Measurements from ENCODE around the gene RAB11FIP3. TPM values are rescaled to one million over a fixed set of nuclear protein-coding genes. Genes with fewer than 3 reads are reported as not detected.
A peak's percentile ranks its signal among the peaks of the same experiment; 100 is the strongest.

Gene RAB11FIP3
- polyA plus RNA-seq, 1 of the 3 experiments (the other 2 are of a cell fraction), result 24.8 TPM

- no peaks in the 10 kb centered on the region for H3K79me2 ChIP-seq (ENCODE audit: insufficient read depth)
- H3K4me3 ChIP-seq (ENCODE audit: low read depth in 2 of 2, low read length in 1 of 2), result no peak overlapping the region
- H3K9me3 ChIP-seq, result no peaks in the 10 kb centered on the region
- H2AFZ ChIP-seq (ENCODE audit: low read depth), result no peak overlapping the region
- H3K4me1 ChIP-seq (ENCODE audit: control insufficient read depth in 1 of 2, insufficient read depth in 2 of 2, low read depth in 1 of 2, low read length in 1 of 2), result peaks cover 0 to 9% of the 10 kb centered on the region in 2 experiments; a peak in 1 of 4 replicates
- no peak overlapping the region; a peak in 1 of 4 replicates for H3K27ac ChIP-seq (ENCODE audit: low read depth in 2 of 2, low read length in 1 of 2)
- H3K9me2 ChIP-seq, result no peaks in the 10 kb centered on the region
- POLR2A ChIA-PET, result interaction anchor here (2.3 kb wide), 1 partner anchor 10 kb away, joined by 12 read pairs; the partner anchor contains the start of gene NHLRC4
- peaks cover 16% of the 10 kb centered on the region for H3K27me3 ChIP-seq (ENCODE audit: insufficient read depth)
- no peaks in the 10 kb centered on the region for H4K20me1 ChIP-seq (ENCODE audit: insufficient read depth)
- H3K36me3 ChIP-seq (replicated peaks in 1 of 2; ENCODE audit: control insufficient read depth in 1 of 2, insufficient read depth in 2 of 2, low read length in 1 of 2), result peaks cover 0 to 11% of the 10 kb centered on the region in 2 experiments
- WGBS (ENCODE audit: low lambda C conversion rate), result 74% methylated on average over 15 of the region's 32 CpGs
- CTCF ChIA-PET, result interaction anchor here (1.1 to 2.1 kb wide), 3 partner anchors 9 to 158 kb away, joined by 3 to 7 read pairs (median 6); no protein-coding TSS in a partner anchor
- H3K4me2 ChIP-seq, result no peak overlapping the region
- DNase-seq, result peak; percentile 79
- TF ChIP-seq CHD2 (IDR thresholded peaks at IDR 0.05; ENCODE audit: low read length, partially characterized antibody) (peak; percentile 44), EZH2phosphoT487 (IDR thresholded peaks at IDR 0.05; ENCODE audit: borderline replicate concordance, low read depth) (no peak), RAD21 (IDR thresholded peaks at IDR 0.05; ENCODE audit: low read length) (peak; percentile 28; the same call in 1 of the 2 replicates)
- H3F3A ChIP-seq (replicated peaks; ENCODE audit: insufficient read depth), result peaks cover 2% of the 10 kb centered on the region
- no peak overlapping the region for H3K9ac ChIP-seq
These were observed 130.4 kb downstream of the RAB11FIP3 start for GRCh38 chr16:555528-556473.

- no peak overlapping the region for H3K4me3 ChIP-seq (ENCODE audit: low read depth in 2 of 2, low read length in 1 of 2)
- H3K4me2 ChIP-seq, result no peak overlapping the region
- H3K9me2 ChIP-seq, result no peaks in the 10 kb centered on the region
- H3K9me3 ChIP-seq, result no peaks in the 10 kb centered on the region
- H3K36me3 ChIP-seq (replicated peaks in 1 of 2; ENCODE audit: control insufficient read depth in 1 of 2, insufficient read depth in 2 of 2, low read length in 1 of 2), result peaks cover 0 to 8% of the 10 kb centered on the region in 2 experiments
- no peak overlapping the region for H2AFZ ChIP-seq (ENCODE audit: low read depth)
- ChIA-PET CTCF (interaction anchor here (1.1 to 2.1 kb wide), 3 partner anchors 9 to 159 kb away, joined by 3 to 7 read pairs (median 6); no protein-coding TSS in a partner anchor), POLR2A (interaction anchor here (2.3 kb wide), 1 partner anchor 9 kb away, joined by 12 read pairs; the partner anchor contains the start of gene NHLRC4)
- TF ChIP-seq, protein P1, sequence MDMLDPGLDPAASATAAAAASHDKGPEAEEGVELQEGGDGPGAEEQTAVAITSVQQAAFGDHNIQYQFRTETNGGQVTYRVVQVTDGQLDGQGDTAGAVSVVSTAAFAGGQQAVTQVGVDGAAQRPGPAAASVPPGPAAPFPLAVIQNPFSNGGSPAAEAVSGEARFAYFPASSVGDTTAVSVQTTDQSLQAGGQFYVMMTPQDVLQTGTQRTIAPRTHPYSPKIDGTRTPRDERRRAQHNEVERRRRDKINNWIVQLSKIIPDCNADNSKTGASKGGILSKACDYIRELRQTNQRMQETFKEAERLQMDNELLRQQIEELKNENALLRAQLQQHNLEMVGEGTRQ (IDR thresholded peaks at IDR 0.05; ENCODE audit: borderline replicate concordance, low read depth, low read length), result no peak
- no peak for TF ChIP-seq SIN3A (IDR thresholded peaks at IDR 0.05; ENCODE audit: borderline replicate concordance, low read depth, low read length)
- no peak for TF ChIP-seq EZH2phosphoT487 (IDR thresholded peaks at IDR 0.05; ENCODE audit: borderline replicate concordance, low read depth)
- no peak for TF ChIP-seq FOXJ3 (CRISPR knock-in tag; IDR thresholded peaks at IDR 0.05)
- TF ChIP-seq, protein P2, sequence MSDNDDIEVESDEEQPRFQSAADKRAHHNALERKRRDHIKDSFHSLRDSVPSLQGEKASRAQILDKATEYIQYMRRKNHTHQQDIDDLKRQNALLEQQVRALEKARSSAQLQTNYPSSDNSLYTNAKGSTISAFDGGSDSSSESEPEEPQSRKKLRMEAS (IDR thresholded peaks at IDR 0.05; ENCODE audit: low read depth), result no peak
- TF ChIP-seq MEF2A (IDR thresholded peaks at IDR 0.05; ENCODE audit: borderline replicate concordance, low read depth), result no peak
- TF ChIP-seq, protein P3, sequence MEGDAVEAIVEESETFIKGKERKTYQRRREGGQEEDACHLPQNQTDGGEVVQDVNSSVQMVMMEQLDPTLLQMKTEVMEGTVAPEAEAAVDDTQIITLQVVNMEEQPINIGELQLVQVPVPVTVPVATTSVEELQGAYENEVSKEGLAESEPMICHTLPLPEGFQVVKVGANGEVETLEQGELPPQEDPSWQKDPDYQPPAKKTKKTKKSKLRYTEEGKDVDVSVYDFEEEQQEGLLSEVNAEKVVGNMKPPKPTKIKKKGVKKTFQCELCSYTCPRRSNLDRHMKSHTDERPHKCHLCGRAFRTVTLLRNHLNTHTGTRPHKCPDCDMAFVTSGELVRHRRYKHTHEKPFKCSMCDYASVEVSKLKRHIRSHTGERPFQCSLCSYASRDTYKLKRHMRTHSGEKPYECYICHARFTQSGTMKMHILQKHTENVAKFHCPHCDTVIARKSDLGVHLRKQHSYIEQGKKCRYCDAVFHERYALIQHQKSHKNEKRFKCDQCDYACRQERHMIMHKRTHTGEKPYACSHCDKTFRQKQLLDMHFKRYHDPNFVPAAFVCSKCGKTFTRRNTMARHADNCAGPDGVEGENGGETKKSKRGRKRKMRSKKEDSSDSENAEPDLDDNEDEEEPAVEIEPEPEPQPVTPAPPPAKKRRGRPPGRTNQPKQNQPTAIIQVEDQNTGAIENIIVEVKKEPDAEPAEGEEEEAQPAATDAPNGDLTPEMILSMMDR (IDR thresholded peaks at IDR 0.05), result no peak
- no peaks in the 10 kb centered on the region for H4K20me1 ChIP-seq (ENCODE audit: insufficient read depth)
- H3K27ac ChIP-seq (ENCODE audit: low read depth in 2 of 2, low read length in 1 of 2), result no peak overlapping the region
- DNase-seq, result peak; percentile 76
- no peak overlapping the region for H3K9ac ChIP-seq
- peaks cover 0 to 9% of the 10 kb centered on the region in 2 experiments; a peak in 1 of 4 replicates for H3K4me1 ChIP-seq (ENCODE audit: control insufficient read depth in 1 of 2, insufficient read depth in 2 of 2, low read depth in 1 of 2, low read length in 1 of 2)
- peaks cover 2% of the 10 kb centered on the region for H3F3A ChIP-seq (replicated peaks; ENCODE audit: insufficient read depth)
- 73% methylated on average over 3 of the region's 32 CpGs for WGBS (ENCODE audit: low lambda C conversion rate)
- H3K79me2 ChIP-seq (ENCODE audit: insufficient read depth), result no peaks in the 10 kb centered on the region
- peaks cover 24% of the 10 kb centered on the region for H3K27me3 ChIP-seq (ENCODE audit: insufficient read depth)
These were observed 131.2 kb downstream of the RAB11FIP3 start for GRCh38 chr16:556474-557173.
